Activated naive CD8-positive, alpha-beta T cell treated with anti-CD3 and anti-CD28 coated beads, Interleukin-2, amount 50 U/mL, for 16 hours (primary cell): ENCODE data around the gene PTTG1.

Source experiments
- DNase-seq: peaks from one replicate; pipeline ENCODE4 v3.0.0-alpha.2; 2020; ENCODE audit warnings: low read depth, low spot score

The PTTG1 gene

GRCh38 chr5:160471761-160472160, 50.1 kb downstream of the PTTG1 start:
- DNase-seq, result no peak

- no peak for DNase-seq
Observed at GRCh38 chr5:160472482-160472881, 50.8 kb downstream of the PTTG1 start.

GRCh38 chr5:160473681-160474080, 52.0 kb downstream of the PTTG1 start:
- no peak for DNase-seq

GRCh38 chr5:160474084-160474483, 52.4 kb downstream of the PTTG1 start:
- DNase-seq, result no peak

GRCh38 chr5:160475864-160476438, 54.3 kb downstream of the PTTG1 start:
- DNase-seq, result no peak

- DNase-seq, result no peak
Observed at GRCh38 chr5:160477266-160477970, 55.8 kb downstream of the PTTG1 start.

GRCh38 chr5:160478163-160478562, 56.5 kb downstream of the PTTG1 start:
- no peak for DNase-seq
